Mesothelial cell of epicardium (in vitro differentiated cells): ENCODE data around the gene ENOX2. TPM values are rescaled to one million over a fixed set of nuclear protein-coding genes. Genes with fewer than 3 reads are reported as not detected.
"Not testable (repeated sequence)": the region's sequence is repeated elsewhere in the genome, so short reads cannot be mapped to it uniquely, and the experiment has no call there.

Experiments
- DNase-seq, 2 experiments: peaks; one replicate each; pipeline ENCODE4 v3.0.0; 2021; ENCODE audit warnings: low spot score in 2 of 2; ENCODE audit not compliant: unreplicated experiment in 2 of 2
- H3K27ac Mint-ChIP-seq: 2 replicates; pipeline ENCODE4 v1.8.0; 2021; ENCODE audit warnings: mixed read lengths
- H3K27me3 Mint-ChIP-seq: 2 replicates; pipeline ENCODE4 v1.8.0; 2021; ENCODE audit warnings: low read depth, mixed read lengths
- H3K36me3 Mint-ChIP-seq: 2 replicates; pipeline ENCODE4 v1.8.0; 2021; ENCODE audit warnings: mixed read lengths
- H3K4me1 Mint-ChIP-seq: 2 replicates; pipeline ENCODE4 v1.8.0; 2021; ENCODE audit warnings: mixed read lengths
- H3K4me3 Mint-ChIP-seq: 2 replicates; pipeline ENCODE4 v1.8.0; 2021; ENCODE audit warnings: mild to moderate bottlenecking, moderate library complexity, mixed read lengths
- H3K9me3 Mint-ChIP-seq: 2 replicates; pipeline ENCODE4 v1.8.0; 2021; ENCODE audit warnings: mixed read lengths
- CTCF ChIP-seq: fragments of 200-600 bp; sonication (generic); IDR thresholded peaks from one replicate; pipeline ENCODE4 v1.5.0; 2021; ENCODE audit warnings: antibody characterized with exemption; ENCODE audit not compliant: unreplicated experiment
- total RNA-seq: library from RNA; stranded (reverse); gene quantifications from 3 replicates; pipeline ENCODE4 v1.2.1, GENCODE V29; 2021

Gene ENOX2
- total RNA-seq, 1 donor from 2014 or later, result 13.0 TPM

- Mint-ChIP-seq H3K27me3 (peaks cover 9% of the 10 kb centered on the region), H3K27ac (no peak overlapping the region), H3K4me3 (no peak overlapping the region), H3K36me3 (no peaks in the 10 kb centered on the region), H3K4me1 (no peaks in the 10 kb centered on the region), H3K9me3 (no peaks in the 10 kb centered on the region)
- TF ChIP-seq CTCF, result no peak
- no peak for DNase-seq
These were observed 97.1 kb downstream of the ENOX2 start for GRCh38 chrX:130805903-130806302.

GRCh38 chrX:130803537-130803936 is 99.5 kb downstream of the ENOX2 start:
- no peaks in the 10 kb centered on the region for H3K36me3 Mint-ChIP-seq
- H3K27ac Mint-ChIP-seq, result no peak overlapping the region
- no peak for TF ChIP-seq CTCF
- H3K27me3 Mint-ChIP-seq, result peaks cover 11% of the 10 kb centered on the region
- no peaks in the 10 kb centered on the region for H3K9me3 Mint-ChIP-seq
- H3K4me1 Mint-ChIP-seq, result no peaks in the 10 kb centered on the region
- no peak for DNase-seq
- H3K4me3 Mint-ChIP-seq, result no peak overlapping the region

- no peaks in the 10 kb centered on the region for H3K36me3 Mint-ChIP-seq
- H3K4me1 Mint-ChIP-seq, result no peaks in the 10 kb centered on the region
- no peaks in the 10 kb centered on the region for H3K9me3 Mint-ChIP-seq
- H3K27ac Mint-ChIP-seq, result no peak overlapping the region
- peaks cover 15% of the 10 kb centered on the region for H3K27me3 Mint-ChIP-seq
- H3K4me3 Mint-ChIP-seq, result no peak overlapping the region
- DNase-seq, result no peak
- no peak for TF ChIP-seq CTCF
These were observed 101.1 kb downstream of the ENOX2 start for GRCh38 chrX:130801901-130802300.

- Mint-ChIP-seq H3K27me3 (peaks cover 16% of the 10 kb centered on the region), H3K9me3 (no peaks in the 10 kb centered on the region), H3K27ac (no peak overlapping the region), H3K36me3 (no peaks in the 10 kb centered on the region), H3K4me3 (no peak overlapping the region), H3K4me1 (peaks cover 3% of the 10 kb centered on the region)
- no peak for TF ChIP-seq CTCF
- DNase-seq, result no peak
These were observed 103.6 kb downstream of the ENOX2 start for GRCh38 chrX:130799393-130799792.

GRCh38 chrX:130793975-130794374 is 109.0 kb downstream of the ENOX2 start:
- H3K27ac Mint-ChIP-seq, result peak overlapping the region; percentile 28
- TF ChIP-seq CTCF, result no peak
- H3K9me3 Mint-ChIP-seq, result peaks cover 5% of the 10 kb centered on the region
- no peaks in the 10 kb centered on the region for H3K36me3 Mint-ChIP-seq
- H3K4me1 Mint-ChIP-seq, result peaks cover 12% of the 10 kb centered on the region
- no peak overlapping the region for H3K4me3 Mint-ChIP-seq
- H3K27me3 Mint-ChIP-seq, result peaks cover 15% of the 10 kb centered on the region
- DNase-seq, result no peak

- not testable (repeated sequence) for H3K36me3 Mint-ChIP-seq, H3K27ac Mint-ChIP-seq, DNase-seq, H3K4me3 Mint-ChIP-seq, H3K9me3 Mint-ChIP-seq
- peaks cover 12% of the 10 kb centered on the region for H3K4me1 Mint-ChIP-seq
- peaks cover 11% of the 10 kb centered on the region for H3K27me3 Mint-ChIP-seq
These were observed 111.1 kb downstream of the ENOX2 start for GRCh38 chrX:130791870-130792269.
